Measurements from ENCODE around the gene SEMA4C.

SEMA4C gene

DNA sequence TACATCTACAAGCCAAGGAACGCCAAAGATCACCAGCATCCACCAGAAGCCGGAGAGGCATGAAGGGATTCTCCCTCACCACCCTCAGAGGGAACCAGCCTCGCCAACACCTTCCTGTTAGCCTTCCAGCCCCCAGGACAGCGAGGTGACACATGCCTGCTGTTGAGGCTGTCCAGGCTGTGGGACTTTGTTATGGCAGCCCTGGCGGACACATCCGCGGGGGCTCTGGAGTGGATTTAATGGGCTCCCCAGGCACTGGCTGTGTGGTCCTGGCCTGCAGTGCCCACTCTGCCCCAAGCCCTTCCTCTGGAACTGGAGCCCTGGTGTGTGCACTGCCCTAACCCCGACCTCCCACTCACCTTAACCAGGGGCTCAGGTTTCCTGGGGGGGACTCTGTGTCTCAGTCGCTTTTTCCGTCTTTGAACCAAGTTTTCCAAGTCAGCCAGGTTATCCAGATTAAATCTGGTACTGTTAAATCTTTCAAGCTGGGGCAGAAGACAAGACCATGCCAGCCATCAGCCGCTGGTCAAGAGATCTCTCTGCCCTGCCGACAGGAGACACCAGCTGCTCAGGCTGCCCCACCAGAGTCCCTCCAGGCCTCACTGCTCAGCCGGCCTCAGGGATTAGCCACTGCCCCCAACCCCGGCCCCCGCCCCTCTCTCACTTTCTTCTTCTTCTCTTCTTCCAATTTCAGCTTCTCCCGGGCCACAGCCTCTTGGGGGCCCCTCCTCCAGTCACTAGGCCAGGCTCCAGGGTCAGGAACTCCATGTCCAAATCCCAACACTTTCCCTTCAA is 28.0 kb downstream of the SEMA4C start:
- DNase-seq, result no peak

DNA sequence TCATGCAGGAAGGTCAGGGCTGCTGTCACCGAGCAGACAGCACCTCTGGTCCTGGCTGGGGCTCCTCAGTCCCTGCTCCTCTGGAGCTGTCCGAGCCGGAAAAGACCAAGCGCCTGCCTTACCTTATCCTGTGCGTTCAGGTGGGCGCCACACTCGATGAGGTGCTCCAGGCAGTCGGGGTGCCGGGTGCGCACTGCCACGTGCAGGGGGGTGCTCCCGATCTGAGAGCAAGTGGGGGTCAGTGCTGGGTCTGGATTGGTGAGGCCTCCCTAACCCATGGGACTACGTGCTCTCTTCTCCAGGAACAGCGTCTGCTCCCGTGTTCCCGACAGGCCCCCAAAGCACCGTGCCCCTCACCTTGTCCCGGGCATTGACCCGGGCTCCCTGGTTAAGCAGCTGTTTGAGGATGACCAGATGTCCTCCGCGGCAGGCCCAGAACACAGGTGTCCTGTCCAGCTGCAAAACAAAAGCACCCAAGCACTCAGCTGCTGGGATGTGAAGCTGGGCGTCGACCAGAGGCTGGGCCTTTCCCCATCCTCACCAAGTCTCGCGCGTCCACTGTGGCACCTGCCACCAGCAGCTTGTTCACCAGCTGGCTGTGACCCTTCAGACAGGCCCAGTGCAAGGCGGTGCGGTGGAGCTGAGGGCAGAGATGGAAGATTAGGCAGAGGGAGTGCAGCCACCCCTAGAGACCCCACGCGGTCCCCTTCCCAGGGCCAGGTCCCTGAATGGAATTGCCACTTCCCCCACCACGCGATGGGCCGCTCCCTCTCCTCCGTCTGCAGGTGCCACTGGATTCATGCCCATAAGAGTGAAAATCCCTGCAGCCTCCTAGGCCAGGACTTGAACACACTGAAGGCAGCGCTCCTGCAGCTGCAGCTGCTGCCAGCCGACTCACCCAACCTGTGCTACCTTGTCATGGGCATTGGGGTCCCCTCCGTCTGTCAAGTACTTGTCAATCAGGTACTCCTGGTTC is 29.7 kb downstream of the SEMA4C start:
- no peak for DNase-seq

DNA sequence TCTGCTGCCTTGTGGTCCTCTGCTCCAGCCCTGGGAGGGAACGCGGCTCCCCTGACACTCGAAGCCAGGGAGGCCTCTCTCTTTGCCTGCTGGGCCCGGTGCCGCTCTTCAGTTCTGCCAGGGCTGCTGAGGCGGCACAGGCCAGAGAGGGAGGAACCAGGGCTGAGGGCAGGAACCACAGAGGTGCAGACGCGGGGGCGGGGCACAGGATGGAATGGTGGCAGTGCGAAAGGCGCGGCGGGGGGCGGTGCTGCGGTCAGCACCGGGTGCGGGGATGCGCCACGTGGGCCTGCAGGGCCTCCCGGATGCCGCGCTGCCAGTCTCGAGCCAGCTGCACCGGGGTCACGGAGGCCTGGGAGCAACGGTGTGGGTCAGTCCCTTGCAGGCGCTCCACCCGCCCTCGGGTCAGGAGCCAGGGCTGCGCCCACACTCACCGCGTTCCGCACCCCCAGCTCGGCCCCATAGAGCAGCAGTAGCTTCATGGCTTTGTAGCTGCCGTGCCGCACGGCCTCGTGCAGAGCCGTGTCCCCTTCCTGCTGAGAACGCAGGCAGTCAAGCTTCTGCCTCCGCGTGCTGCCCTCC is 30.5 kb downstream of the SEMA4C start:
- no peak for DNase-seq

DNA sequence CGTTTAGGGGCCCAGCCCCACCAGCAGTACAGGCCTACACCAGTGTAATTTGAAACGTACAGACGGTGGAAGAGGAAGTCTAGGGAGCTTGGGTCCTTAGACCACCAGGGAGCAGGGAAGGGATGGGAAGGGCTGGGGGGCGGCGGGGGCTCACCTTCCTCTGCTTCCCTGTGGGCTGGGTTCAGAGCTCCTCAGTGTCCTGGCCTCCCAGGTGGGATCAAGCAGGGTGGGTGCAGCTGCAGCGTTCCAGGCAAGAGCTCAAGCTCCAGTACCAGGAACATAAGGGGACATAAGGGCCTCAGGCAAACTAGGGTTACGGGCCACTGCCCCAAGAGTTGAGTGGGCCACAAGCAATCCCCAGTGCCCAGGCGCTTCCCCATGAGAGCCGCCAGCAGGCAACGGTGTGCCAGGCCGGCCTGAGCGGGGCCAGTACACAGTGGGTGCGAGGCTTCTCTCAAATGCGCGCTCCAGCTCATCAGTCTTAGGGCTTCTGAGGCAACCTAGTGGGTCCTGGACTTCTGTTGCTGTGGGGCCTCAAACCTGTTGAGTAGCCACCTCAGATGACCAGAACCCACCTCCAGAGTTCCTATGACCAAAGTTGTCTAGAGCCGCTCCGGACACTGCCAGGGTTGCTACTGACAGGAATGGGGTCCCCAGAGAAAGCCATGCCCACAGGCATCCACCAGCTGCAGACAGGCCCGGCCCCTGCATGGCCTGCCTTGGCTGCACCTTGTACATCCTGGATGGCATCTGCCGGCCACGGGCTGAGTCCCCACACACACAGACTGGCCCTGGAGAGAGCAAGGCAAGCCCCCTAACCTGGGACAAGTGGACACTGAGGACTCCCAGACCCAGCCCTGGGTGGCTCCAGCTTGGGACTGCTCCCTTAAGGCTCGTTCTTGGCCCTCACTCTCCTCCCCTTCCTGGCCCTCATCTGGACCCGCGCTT is 31.3 kb downstream of the SEMA4C start:
- DNase-seq, result no peak

DNA sequence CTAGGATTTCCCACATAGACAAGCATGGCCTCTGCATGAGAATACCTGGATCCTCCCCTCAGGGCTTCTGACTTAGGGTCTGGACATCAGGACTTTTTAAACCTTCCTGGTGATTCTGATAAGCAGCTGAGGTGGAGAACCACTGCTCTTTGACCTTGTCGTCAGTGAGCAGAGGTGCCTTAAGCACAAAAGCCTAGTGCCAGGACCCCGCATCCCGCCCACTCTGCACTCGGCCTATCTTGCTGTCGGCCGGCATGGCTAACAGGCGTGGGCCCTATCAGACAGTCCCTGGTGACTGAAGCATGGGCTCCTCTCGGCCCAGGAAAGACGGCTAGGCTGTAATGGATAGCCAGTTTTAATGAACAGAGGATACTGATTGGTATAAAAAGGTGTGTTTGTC is 32.3 kb downstream of the SEMA4C start:
- no peak for DNase-seq

DNA sequence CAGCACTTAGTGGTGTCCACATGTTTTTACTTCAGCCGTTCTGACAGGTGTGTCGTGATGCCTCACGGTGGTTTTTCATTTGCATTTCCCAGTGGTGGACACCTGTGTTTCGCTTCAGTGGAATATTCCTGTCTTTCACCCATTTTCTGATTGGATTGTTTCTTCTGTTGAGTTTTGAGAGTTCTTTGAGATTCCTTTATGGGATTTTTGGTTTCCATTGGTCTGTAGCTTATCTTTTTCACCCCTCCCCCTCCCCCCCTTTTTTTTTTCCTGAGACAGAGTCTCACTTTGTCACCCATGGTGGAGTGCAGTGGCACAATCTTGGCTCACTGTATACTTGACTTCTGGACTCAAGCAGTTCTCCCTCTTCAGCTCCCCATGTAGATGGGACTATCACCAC is 34.0 kb downstream of the SEMA4C start:
- DNase-seq, result no peak

DNA sequence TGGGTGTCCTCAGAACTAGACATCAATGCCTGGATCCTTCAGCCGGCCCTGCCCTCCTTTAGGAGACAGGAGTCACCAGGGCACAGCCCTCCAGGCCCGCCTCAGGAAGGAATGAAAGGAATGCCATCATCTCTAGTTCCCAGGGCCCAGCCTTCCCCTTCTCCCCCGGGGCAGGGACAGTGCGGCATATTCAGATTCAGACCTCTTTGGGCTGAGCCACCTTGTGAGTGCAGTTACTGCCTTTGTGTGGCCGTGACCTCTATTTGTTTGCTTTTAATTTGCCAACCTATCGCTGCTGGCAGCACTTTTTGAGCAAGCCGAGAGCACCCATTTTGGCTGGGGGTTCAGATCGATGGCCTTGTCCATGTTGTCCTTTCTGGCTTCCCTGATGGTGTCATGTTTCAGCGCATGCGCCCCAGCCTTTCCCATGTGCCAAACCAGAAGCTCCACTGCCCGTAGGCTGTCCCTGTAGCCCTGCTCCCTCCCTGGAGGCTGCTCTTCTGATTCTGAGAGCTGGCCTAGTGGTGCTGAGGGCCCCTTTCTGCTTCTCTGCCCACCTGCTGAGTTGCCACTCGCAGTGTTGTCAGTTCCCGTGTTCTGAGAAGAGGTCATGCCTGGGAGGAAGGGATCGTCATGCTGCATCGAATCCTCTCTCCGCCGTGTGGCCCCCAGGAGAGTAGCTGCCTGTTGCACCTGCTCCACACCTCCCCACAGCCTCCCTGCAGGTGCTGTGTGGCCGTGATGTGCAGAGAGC is 36.9 kb downstream of the SEMA4C start:
- DNase-seq, result no peak

DNA sequence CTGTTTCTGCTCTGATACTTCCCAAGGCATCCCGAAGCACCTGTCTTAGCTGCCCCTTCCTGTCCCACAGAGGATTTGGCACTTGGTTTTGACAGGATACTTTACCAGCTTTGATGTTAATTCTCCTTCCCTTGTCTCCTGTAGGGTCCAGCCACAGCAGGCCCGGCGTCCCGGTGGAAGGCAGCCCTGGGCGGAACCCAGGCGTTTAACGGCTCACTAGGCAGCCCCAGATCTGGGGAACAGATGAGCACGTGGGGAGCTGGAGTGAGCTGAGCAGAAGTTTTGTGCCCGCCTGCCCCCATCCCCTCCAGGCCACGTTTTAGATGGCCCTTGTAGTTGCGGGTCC is 37.5 kb downstream of the SEMA4C start:
- no peak for DNase-seq

DNA sequence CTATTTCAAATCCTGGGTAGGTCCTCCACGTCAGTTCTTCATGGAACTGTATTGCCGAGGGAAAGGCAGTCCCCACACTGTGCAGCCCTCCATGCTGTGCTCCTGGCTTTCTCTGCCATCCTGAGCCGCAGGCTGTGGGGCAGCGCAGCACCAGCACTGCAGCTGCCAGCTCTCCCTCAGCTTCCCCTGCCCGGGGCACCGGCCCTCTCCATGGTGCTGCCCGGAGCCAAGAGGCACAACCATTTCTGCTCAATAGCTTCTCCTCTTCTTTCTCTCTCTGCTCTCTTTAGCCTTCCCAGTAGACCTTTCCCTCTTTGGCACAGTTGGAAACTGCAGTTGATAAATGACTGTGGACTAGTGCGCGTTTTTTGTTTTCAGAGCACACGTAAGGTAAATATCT is 38.2 kb downstream of the SEMA4C start:
- no peak for DNase-seq

DNA sequence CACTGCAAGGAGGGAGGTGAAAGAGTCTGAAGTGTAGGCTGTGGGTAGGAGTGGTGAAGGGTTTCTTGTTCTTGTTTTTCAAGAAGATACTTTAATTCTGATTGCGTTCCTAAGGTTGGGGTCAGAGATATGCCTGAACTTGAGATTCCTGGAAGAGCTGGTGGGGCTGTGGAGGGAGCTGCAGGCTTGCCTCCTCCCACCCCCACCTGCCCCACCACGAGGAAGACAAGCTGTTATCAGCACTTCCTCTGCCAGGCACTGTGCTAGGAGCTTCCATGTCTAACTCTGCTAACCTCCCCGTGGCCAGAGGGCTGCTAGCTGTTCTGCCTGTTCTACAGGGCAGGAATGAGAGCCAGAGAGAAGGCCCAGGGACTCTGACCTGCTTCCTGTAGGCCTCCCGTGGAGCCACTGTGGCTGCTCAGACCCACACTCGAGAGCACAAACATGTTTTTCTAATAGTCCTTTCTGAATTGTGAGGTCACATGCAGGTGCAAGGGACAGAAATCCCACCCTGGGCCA is 39.8 kb downstream of the SEMA4C start:
- no peak for DNase-seq

DNA sequence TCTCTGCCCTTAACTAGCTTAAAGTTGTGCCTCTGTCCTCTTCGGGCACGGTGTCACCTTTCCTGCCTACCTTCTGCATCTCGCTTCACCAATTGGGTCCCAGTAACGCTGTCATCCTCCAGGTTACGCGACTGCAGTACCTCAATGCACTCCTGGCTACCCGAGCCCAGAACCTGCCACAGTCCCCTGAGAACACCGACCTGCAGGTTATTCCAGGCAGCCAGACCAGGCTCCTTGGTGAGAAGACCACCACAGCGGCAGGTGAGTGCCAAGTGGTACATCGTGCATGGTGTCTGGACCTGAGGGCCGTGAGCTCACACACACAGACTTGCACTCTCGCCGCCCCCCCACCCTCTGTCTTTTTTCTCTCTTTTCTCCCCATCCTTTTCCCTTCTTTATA is 41.0 kb downstream of the SEMA4C start:
- no peak for DNase-seq

DNA sequence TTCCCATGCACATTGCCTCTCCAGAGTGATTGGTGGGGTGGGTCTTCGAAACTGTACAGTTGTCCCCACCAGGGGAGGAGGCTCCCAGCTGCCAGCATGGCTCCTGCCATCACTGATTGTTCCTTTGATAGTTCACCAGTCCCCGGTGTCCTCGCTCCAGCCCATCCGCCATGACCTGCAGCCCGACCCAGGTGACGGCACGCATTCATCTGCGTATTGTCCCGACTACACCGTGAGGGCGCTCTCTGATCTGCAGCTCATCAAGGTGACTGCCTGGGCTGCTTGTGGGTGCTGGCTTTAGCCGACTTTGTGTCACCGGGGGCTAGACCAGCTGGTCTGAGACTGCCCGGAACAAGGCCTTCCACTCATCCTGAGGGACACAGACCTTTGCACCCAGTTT is 41.4 kb downstream of the SEMA4C start:
- no peak for DNase-seq

DNA sequence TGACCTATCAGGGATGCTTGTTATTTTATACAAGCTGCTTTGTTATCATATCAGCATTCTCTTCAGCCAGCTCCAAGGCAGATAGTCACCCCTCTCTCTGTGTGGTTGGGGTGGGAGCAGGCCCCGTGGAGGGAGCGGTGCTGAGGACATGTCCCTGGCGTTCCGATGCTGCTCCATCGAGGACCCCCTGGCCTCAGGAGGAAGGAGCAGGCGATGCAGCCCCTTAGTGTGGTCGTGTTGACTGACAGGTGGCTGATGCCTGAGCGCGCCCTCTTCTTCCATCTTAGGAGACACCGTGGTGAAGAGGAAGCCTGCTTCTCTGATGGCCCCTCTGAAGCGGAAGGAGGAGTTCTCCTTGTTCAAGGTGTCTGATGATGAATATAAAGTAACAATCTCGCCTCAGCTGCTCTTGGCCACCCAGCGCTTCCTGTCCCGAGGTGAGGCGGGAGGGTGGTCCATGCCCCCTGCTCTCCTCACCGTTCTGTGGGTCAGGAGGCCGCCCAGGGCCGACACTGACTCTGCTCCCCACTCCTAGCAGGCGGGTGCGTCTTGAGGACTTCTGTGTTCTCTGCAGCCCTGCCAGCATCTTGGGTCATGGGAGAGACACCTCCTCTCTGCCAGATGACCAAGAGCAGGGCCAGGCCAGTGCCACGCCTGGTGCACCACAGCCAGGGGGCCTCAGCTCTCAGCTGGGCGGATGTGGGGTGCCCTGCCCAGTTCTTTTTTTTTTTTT is 43.2 kb downstream of the SEMA4C start:
- no peak for DNase-seq

DNA sequence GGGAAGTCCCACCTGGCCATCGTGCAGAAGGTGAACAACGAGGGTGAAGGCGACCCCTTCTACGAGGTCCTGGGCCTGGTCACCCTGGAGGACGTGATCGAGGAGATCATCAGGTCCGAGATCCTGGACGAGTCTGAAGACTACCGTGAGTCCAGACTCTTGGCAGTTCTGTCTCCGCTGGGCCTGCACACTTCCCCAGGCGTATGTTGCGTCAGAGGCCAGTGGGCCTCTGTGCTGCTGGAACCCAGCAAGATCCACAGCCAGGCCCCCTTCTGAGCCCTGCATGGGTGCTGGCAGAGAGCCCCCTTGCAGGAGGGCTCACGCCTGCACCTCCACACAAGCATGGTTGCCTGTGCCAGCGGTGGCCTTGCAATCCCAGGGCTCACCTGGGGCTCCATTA is 44.8 kb downstream of the SEMA4C start:
- DNase-seq, result no peak

DNA sequence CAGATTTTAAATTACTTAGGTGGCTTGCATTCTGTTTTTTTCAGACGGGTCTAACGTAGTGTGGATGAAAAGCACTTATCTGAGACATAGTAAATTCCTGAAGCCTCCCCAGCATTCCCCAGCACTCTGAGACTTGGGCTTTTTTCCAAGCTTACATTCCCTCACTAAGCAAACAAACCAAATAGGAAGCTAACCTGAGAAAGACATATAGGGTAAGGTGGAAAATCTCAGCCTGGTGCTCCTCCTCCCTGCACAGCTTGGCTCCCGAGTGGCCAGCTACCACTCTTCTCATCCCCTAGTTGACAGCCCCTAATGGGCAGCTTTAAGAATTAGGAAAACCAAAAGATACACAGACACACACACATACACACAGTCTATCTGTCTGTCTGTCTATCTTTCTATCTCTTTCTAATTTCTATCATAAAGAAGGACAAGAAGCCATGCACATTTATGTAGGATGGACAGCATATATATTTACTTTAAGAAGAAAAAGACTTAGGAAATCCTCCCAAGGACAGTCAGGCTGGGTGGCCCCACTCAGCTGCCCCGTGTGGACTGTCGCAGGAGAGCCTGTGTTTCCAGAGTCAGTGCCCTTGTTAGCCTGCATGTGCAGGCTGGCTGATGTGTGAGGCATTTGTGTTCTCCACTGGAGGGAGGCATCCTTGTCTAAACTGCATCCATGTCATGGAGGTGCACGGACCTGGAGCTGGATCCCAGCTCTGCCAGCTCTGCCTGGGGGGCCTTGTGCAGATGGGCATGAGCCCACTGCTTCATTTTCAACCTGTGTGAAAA is 45.6 kb downstream of the SEMA4C start:
- no peak for DNase-seq

DNA sequence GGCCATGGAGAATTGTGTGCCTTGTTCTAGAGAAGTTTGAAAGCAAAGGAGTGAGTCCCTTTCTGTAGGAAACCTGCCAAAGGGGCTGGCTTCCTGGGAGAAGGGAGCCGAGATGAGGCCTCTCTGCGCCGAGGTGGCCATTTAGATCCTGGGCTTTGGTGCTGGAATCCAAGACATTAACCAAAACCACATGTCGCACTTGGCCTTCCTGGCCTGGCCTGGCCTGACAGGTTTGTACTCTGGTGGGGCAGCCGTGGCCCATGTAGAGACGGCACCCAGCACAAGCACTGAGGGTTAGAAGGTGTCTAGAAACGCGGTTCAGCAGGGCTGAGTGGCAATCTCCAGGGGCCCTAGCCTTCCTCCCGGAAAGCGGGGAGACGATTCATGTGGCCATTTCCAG is 46.7 kb downstream of the SEMA4C start:
- no peak for DNase-seq

DNA sequence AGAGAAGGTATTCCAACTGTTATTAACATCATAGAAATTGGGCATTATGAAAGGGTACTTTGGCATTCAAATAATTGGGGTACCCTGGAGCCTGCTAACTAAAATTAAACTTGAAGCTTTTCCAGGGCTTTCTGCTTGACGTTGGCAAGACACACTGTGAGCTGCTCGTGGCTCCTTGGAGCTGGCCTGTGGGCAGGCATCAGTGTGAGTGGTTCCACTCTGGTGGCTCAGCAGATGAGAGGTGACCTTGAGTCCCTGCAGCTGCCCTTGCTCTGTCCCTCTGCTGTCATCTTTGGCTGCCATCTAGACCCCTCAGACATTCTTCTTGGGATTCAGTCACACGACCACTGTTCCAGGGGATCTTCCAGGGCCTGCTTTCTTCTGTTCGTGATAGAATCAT is 47.1 kb downstream of the SEMA4C start:
- no peak for DNase-seq

DNA sequence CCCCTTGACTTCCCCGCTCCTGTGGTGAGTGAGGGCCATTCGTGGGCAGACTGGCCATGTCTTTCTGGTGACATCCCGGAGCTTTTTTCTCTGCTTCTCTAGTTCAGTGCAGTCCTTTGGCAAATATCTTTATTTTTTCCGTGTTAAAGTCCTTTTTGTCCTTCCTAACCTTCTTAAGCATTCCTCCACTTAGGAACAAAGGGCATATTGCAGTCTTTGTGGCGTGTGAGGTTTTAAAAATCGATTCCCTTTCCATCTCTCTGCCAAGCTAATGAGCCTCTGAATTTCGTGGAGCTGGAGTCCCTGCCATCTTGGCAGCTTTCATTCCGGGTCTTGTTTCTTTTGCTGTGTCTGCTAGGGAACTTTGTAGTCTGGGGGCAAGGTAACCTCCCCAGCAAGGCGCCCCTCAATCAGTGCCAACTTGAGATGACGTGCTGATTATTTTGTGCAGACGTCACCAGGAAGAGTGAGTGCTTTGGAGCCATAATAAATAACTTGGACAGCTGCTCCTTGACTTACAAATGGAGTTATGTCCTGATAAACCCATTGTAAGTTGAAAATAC is 48.7 kb downstream of the SEMA4C start:
- no peak for DNase-seq

DNA sequence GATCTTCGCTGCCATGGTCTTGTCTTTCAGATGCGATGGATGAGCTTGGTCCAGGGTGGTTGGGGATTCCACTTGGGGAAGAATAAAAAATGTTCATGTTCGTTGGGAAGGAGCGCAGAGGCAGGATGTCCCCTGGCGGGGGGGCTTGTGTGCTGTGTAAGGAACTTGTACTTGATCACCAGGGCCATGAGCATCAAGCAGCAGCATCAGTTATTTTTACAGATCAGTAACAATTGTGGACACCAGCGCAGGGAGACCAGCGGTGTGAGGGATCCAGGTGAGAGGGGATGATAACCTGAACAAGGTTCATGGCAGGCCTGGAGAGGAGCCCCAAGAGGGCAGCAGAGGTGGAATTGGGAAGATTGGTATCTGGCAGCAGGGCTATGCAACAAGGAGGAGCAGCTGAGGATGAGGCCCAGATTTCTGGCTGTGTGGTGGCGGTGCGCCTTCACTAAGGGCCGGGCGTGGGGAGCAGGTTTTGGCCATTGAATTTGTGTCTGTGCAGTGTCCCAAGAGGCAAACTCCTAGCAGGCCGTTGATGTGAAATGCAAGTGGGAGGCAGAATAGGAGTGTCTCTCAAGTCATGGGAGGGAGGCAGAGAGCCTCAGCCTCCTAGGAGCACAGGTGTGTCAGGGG is 49.9 kb downstream of the SEMA4C start:
- DNase-seq, result no peak

All from inflammatory macrophage treated with lipopolysaccharide for 4 hours (primary cell).